Astrocyte (in vitro differentiated cells and primary cell): ENCODE data around the gene ASGR2. TPM values are rescaled to one million over a fixed set of nuclear protein-coding genes. Genes with fewer than 3 reads are reported as not detected.

Experiments
- DNase-seq: peaks from one replicate; pipeline ENCODE4 v3.0.0-alpha.2; 2010; ENCODE audit warnings: low read depth
- FAIRE-seq: peaks from 2 replicates; lab custom pipeline; 2011; peaks lifted over from hg19 to GRCh38; lab: Jason Lieb, UNC
- H2AFZ ChIP-seq: 2 replicates; pipeline ENCODE4 v1.6.0; 2012; ENCODE audit warnings: low read depth, low read length, inconsistent platforms
- H3K27ac ChIP-seq: 2 replicates; pipeline ENCODE4 v1.5.1; 2011; ENCODE audit warnings: low read depth, low read length, inconsistent platforms
- H3K27me3 ChIP-seq: 2 replicates; pipeline ENCODE4 v1.6.0; 2011; ENCODE audit warnings: low read length, inconsistent platforms; ENCODE audit not compliant: insufficient read depth
- H3K36me3 ChIP-seq: 2 replicates; pipeline ENCODE4 v1.5.1; 2011; ENCODE audit warnings: low read length, inconsistent platforms; ENCODE audit not compliant: insufficient read depth
- H3K4me1 ChIP-seq: 2 replicates; pipeline ENCODE4 v1.5.1; 2011; ENCODE audit warnings: low read length, inconsistent platforms; ENCODE audit not compliant: insufficient read depth
- H3K4me2 ChIP-seq: 2 replicates; pipeline ENCODE4 v1.6.0; 2012; ENCODE audit warnings: low read length, inconsistent platforms
- H3K4me3 ChIP-seq: 2 replicates; pipeline ENCODE4 v1.5.1; 2011; ENCODE audit warnings: low read depth, mild to moderate bottlenecking, low read length, inconsistent platforms; ENCODE audit not compliant: insufficient read depth
- H3K79me2 ChIP-seq: 2 replicates; pipeline ENCODE4 v1.6.0; 2012; ENCODE audit warnings: mild to moderate bottlenecking, low read length, inconsistent platforms; ENCODE audit not compliant: insufficient read depth
- H3K9ac ChIP-seq: 2 replicates; pipeline ENCODE4 v1.6.0; 2012; ENCODE audit warnings: mild to moderate bottlenecking, low read length, inconsistent platforms
- H3K9me3 ChIP-seq: 2 replicates; pipeline ENCODE4 v1.5.1; 2012; ENCODE audit warnings: low read depth, mild to moderate bottlenecking, low read length, inconsistent platforms; ENCODE audit not compliant: insufficient read depth
- H4K20me1 ChIP-seq: 2 replicates; pipeline ENCODE4 v1.6.0; 2012; ENCODE audit warnings: low read length, inconsistent platforms; ENCODE audit not compliant: insufficient read depth
- H3K27ac Mint-ChIP-seq: one replicate; pipeline ENCODE4 v1.8.0; 2021; ENCODE audit warnings: mild to moderate bottlenecking, mixed read lengths; ENCODE audit not compliant: unreplicated experiment
- H3K27me3 Mint-ChIP-seq: one replicate; pipeline ENCODE4 v1.8.0; 2021; ENCODE audit warnings: low read depth, mixed read lengths; ENCODE audit not compliant: unreplicated experiment
- H3K36me3 Mint-ChIP-seq: one replicate; pipeline ENCODE4 v1.8.0; 2021; ENCODE audit warnings: low read depth, mixed read lengths; ENCODE audit not compliant: unreplicated experiment
- H3K4me1 Mint-ChIP-seq: one replicate; pipeline ENCODE4 v1.8.0; 2021; ENCODE audit warnings: low read depth, mixed read lengths; ENCODE audit not compliant: unreplicated experiment
- H3K4me3 Mint-ChIP-seq: one replicate; pipeline ENCODE4 v1.8.0; 2021; ENCODE audit warnings: mild to moderate bottlenecking, moderate library complexity, mixed read lengths; ENCODE audit not compliant: unreplicated experiment
- H3K9me3 Mint-ChIP-seq: one replicate; pipeline ENCODE4 v1.8.0; 2021; ENCODE audit warnings: mild to moderate bottlenecking, mixed read lengths; ENCODE audit not compliant: unreplicated experiment
- EZH2 ChIP-seq: IDR thresholded peaks from 2 replicates; pipeline ENCODE4 v1.6.1; 2012; ENCODE audit warnings: mild to moderate bottlenecking, low read length, inconsistent platforms; ENCODE audit not compliant: insufficient read depth
- total RNA-seq: library from RNA; stranded (reverse); gene quantifications from 2 replicates; pipeline ENCODE4 v1.2.1, GENCODE V29; 2021
- TF ChIP-seq, protein P1 (sequence below): IDR thresholded peaks from 2 replicates; pipeline ENCODE4 v1.5.1; 2011; ENCODE audit warnings: low read depth, mild to moderate bottlenecking, inconsistent platforms, low read length, moderate library complexity; ENCODE audit not compliant: insufficient read depth

ASGR2 gene
- total RNA-seq, 1 donor from 2014 or later = not detected

- H3K36me3 Mint-ChIP-seq = no peaks in the 10 kb centered on the region
- no peak for FAIRE-seq
Measured at GRCh38 chr17:7107795-7108559, 6.6 kb downstream of the ASGR2 start.

GRCh38 chr17:7107012-7107754 lies 7.4 kb downstream of the ASGR2 start:
- Histone ChIP-seq H3K79me2 (no peaks in the 10 kb centered on the region), H4K20me1 (no peaks in the 10 kb centered on the region), H3K27me3 (peaks cover 16% of the 10 kb centered on the region), H3K9ac (no peak overlapping the region), H3K36me3 (no peaks in the 10 kb centered on the region), H3K4me2 (no peak overlapping the region), H2AFZ (no peak overlapping the region), H3K4me1 (no peaks in the 10 kb centered on the region), H3K9me3 (no peaks in the 10 kb centered on the region), H3K27ac (no peak overlapping the region), H3K4me3 (no peak overlapping the region)
- TF ChIP-seq, protein P1, sequence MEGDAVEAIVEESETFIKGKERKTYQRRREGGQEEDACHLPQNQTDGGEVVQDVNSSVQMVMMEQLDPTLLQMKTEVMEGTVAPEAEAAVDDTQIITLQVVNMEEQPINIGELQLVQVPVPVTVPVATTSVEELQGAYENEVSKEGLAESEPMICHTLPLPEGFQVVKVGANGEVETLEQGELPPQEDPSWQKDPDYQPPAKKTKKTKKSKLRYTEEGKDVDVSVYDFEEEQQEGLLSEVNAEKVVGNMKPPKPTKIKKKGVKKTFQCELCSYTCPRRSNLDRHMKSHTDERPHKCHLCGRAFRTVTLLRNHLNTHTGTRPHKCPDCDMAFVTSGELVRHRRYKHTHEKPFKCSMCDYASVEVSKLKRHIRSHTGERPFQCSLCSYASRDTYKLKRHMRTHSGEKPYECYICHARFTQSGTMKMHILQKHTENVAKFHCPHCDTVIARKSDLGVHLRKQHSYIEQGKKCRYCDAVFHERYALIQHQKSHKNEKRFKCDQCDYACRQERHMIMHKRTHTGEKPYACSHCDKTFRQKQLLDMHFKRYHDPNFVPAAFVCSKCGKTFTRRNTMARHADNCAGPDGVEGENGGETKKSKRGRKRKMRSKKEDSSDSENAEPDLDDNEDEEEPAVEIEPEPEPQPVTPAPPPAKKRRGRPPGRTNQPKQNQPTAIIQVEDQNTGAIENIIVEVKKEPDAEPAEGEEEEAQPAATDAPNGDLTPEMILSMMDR = no peak
- TF ChIP-seq EZH2 = no peak
- Mint-ChIP-seq H3K36me3 (no peaks in the 10 kb centered on the region), H3K9me3 (peaks cover 7% of the 10 kb centered on the region), H3K4me3 (no peak overlapping the region), H3K27ac (no peak overlapping the region), H3K27me3 (peaks cover 25% of the 10 kb centered on the region), H3K4me1 (no peaks in the 10 kb centered on the region)
- no peak for FAIRE-seq
- no peak for DNase-seq

More at GRCh38 chr17:7107795-7108559, 6.6 kb downstream of the ASGR2 start:
- no peak overlapping the region for H3K4me2 ChIP-seq
- no peak overlapping the region for H3K27ac ChIP-seq
- H3K4me3 ChIP-seq = no peak overlapping the region
- Mint-ChIP-seq H3K27me3 (peaks cover 17% of the 10 kb centered on the region), H3K4me1 (no peaks in the 10 kb centered on the region), H3K27ac (no peak overlapping the region), H3K4me3 (no peak overlapping the region), H3K9me3 (peaks cover 7% of the 10 kb centered on the region)
- no peaks in the 10 kb centered on the region for H3K4me1 ChIP-seq
- H4K20me1 ChIP-seq = no peaks in the 10 kb centered on the region
- TF ChIP-seq, protein P1 = no peak
- no peak for TF ChIP-seq EZH2
- H3K27me3 ChIP-seq = peaks cover 8% of the 10 kb centered on the region
- H2AFZ ChIP-seq = no peak overlapping the region
- no peak for DNase-seq
- no peak overlapping the region for H3K9ac ChIP-seq
- no peaks in the 10 kb centered on the region for H3K36me3 ChIP-seq
- no peaks in the 10 kb centered on the region for H3K79me2 ChIP-seq
- H3K9me3 ChIP-seq = no peaks in the 10 kb centered on the region
